HG03520 (cell line): ENCODE measurements around the gene MTA3.
"Not testable (repeated sequence)": the region's sequence is repeated elsewhere in the genome, so short reads cannot be mapped to it uniquely, and the experiment has no call there.

Source experiments
- ATAC-seq: cut with Tn5 transposase; IDR thresholded peaks from one replicate; pipeline ENCODE4 v1.9.1; 2021; ENCODE audit warnings: mild to moderate bottlenecking, moderate library complexity; ENCODE audit not compliant: unreplicated experiment

The MTA3 gene

DNA sequence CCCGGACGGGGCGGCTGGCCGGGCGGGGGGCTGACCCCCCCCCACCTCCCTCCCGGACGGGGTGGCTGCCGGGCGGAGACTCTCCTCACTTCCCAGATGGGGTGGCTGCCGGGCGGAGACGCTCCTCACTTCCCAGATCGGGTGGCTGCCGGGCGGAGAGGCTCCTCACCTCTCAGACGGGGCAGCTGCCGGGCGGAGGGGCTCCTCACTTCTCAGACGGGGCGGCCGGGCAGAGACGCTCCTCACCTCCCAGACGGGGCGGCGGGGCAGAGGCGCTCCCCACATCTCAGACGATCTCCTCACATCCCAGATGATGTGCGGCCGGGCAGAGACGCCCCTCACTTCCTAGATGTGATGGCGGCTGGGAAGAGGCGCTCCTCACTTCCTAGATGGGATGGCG lies 37.7 kb downstream of the MTA3 start:
- not testable (repeated sequence) for ATAC-seq

- no peak for ATAC-seq
These were observed 38.7 kb downstream of the MTA3 start for GRCh38 chr2:42607101-42607637.

- ATAC-seq, result no peak
These were observed 45.0 kb downstream of the MTA3 start for GRCh38 chr2:42613281-42614064.

- ATAC-seq, result no peak
These were observed 46.4 kb downstream of the MTA3 start for GRCh38 chr2:42614838-42615237.

- no peak for ATAC-seq
These were observed 49.7 kb downstream of the MTA3 start for GRCh38 chr2:42618116-42618515.

DNA sequence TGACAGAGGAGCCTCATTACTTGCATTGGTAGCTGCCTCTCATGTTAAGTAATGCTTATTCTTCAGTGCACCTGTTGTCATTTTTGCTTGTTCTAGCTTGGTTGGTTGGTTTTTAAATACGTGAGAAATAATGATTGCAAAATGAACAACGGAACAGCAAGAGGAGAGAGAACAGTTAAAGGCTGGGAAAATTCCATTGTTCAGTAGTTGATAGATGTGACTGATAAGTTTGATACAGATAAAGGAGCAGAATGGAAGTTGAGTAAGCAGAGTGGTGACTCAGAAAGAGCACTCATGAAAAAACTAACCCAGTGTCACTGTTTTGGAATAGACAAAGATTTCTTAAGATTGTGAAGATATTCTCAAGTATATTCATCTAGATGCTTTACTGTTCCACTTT lies 50.5 kb downstream of the MTA3 start:
- ATAC-seq, result no peak

GRCh38 chr2:42621626-42622025 lies 53.2 kb downstream of the MTA3 start:
- ATAC-seq, result not testable (repeated sequence)

GRCh38 chr2:42622943-42623676 lies 54.7 kb downstream of the MTA3 start:
- ATAC-seq, result no peak

- ATAC-seq, result no peak
These were observed 55.6 kb downstream of the MTA3 start for GRCh38 chr2:42624047-42624446.

DNA sequence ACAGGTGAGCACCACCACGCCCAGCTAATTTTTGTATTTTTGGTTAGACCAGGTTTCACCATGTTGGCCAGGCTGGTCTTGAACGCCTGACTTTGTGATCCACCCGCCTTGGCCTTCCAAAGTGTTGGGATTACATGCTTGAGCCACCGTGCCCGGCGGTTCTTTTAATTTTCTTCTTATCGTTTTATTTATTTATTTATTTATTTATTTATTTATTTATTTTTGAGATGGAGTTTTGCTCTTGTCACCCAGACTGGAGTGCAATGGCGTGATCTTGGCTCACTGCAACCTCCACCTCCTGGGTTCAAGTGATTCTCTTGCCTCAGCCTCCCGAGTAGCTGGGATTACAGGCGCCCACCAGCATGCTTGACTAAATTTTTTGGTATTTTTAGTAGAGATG lies 59.6 kb downstream of the MTA3 start:
- ATAC-seq, result not testable (repeated sequence)

GRCh38 chr2:42636934-42637333 lies 68.5 kb downstream of the MTA3 start:
- no peak for ATAC-seq

DNA sequence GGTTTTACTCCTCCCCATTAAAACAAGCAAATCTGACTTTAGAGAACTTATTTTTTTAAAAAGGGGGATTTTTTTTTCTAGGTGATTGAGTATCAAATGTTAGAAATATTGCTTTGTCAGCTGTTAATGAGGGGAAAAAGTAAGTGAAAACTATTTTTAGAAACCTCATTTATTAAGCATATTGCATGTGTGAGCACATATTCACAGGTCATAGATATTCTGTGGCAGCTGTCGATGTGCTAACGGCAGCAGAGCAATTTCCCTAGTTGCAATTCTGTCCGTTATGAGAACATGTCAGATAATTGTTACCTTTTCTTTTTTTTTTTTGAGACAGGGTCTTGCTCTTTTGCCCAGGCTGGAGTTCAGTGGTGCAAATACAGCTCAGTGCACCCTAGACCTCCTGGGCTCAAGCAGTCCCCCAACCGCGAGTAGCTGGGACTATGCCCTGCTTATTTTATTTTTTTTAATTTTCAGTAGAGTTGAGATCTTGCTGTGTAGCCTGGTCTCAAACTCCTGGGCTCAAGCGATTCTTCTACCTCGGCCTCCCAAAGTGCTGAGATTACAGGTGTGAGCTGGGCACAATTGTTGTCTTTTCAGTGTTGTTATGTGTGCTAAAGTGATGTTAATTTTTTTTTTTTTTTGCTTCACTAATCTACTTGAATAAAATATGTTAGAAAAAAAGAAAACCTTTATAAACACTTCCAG lies 69.8 kb downstream of the MTA3 start:
- no peak for ATAC-seq

- ATAC-seq, result no peak
These were observed 71.1 kb downstream of the MTA3 start for GRCh38 chr2:42639340-42640077.

DNA sequence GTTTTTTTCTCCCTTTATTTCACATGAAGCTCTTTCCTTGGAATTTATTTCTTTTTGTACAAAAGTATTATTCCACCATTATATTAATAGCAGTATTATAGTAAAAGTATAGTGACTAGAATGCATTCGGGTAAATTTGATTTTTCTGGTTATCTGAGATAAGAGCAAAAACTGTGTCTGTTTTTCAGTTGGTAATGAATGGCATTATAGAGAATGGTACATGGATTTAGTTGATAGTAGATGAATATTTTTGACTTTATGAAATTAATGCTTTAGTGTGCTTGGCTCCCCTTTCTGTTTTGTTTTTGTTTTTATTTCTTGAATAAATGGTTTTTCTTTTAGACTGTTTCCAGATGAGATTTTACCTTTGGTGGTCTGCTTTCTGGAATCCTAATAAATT lies 71.8 kb downstream of the MTA3 start:
- no peak for ATAC-seq

GRCh38 chr2:42642371-42642770 lies 73.9 kb downstream of the MTA3 start:
- not testable (repeated sequence) for ATAC-seq

DNA sequence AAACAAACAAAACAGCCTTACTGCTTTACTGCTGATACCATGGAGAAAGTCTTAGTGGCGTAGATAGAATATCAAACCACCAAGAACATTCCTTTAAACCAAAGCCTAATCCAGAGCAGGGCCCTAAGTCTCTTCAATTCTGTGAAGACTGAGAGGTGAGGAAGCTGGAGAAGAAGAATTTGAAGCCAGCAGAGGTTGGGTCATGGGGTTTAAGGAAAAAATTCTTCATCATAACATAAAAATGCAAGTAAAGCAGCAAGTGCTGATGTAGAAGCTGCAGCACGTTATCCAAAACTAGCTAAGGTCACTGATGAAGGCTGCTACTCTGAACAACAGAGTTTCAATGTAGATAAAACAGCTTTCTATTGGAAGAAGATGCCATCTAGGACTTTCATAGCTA lies 77.1 kb downstream of the MTA3 start:
- no peak for ATAC-seq

- ATAC-seq, result no peak
These were observed 80.4 kb downstream of the MTA3 start for GRCh38 chr2:42648796-42649195.

GRCh38 chr2:42651057-42651456 lies 82.6 kb downstream of the MTA3 start:
- no peak for ATAC-seq

DNA sequence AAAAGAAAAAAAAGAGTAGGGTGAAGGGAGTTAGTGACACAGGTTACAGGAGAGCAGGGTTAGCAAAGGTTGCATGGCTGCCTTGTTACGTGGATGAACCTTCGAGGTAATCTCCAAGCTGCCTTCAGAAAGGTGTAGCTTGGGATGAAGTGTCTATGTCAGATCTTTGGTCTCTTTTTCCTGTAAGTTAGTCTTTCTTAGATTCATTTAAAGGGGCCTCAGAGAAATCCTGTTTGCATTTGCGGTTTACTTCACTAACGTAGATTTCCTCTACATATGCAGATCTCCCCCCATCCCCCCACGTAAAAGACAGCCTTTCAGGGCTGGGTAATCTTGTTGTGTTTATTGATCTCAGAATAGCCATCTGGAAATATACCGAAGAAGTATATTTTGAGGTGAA lies 83.7 kb downstream of the MTA3 start:
- ATAC-seq, result no peak

DNA sequence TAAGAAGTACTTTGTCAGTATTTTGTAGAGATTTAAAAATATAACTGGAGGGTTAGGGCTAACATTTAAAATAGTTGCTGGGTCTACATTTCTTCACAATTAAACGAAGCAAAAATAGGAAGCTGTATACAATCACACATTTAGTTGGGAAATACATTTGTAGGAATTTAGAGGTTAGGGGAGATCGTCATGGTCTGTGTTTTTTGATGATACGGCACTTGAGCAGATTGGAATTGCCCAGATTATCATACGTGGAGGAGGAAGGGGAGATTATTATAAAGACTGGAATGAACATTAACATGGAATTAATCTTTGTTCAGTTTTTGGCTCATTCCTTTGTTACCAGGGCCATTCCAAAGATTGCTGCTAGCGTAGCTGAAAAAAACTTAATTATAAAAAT lies 84.6 kb downstream of the MTA3 start:
- no peak for ATAC-seq

- ATAC-seq, result no peak
These were observed 85.5 kb downstream of the MTA3 start for GRCh38 chr2:42653908-42654445.
